Astrocyte (in vitro differentiated cells and primary cell): Measurements from ENCODE around the gene SLC35C1. TPM values are rescaled to one million over a fixed set of nuclear protein-coding genes. Genes with fewer than 3 reads are reported as not detected.
"Not testable (repeated sequence)": the region's sequence is repeated elsewhere in the genome, so short reads cannot be mapped to it uniquely, and the experiment has no call there.

ENCODE experiments used
- DNase-seq: peaks from one replicate; pipeline ENCODE4 v3.0.0-alpha.2; 2010; ENCODE audit warnings: low read depth
- FAIRE-seq: peaks from 2 replicates; lab custom pipeline; 2011; peaks lifted over from hg19 to GRCh38; lab: Jason Lieb, UNC
- H2AFZ ChIP-seq: 2 replicates; pipeline ENCODE4 v1.6.0; 2012; ENCODE audit warnings: low read depth, low read length, inconsistent platforms
- H3K27ac ChIP-seq: 2 replicates; pipeline ENCODE4 v1.5.1; 2011; ENCODE audit warnings: low read depth, low read length, inconsistent platforms
- H3K27me3 ChIP-seq: 2 replicates; pipeline ENCODE4 v1.6.0; 2011; ENCODE audit warnings: low read length, inconsistent platforms; ENCODE audit not compliant: insufficient read depth
- H3K36me3 ChIP-seq: 2 replicates; pipeline ENCODE4 v1.5.1; 2011; ENCODE audit warnings: low read length, inconsistent platforms; ENCODE audit not compliant: insufficient read depth
- H3K4me1 ChIP-seq: 2 replicates; pipeline ENCODE4 v1.5.1; 2011; ENCODE audit warnings: low read length, inconsistent platforms; ENCODE audit not compliant: insufficient read depth
- H3K4me2 ChIP-seq: 2 replicates; pipeline ENCODE4 v1.6.0; 2012; ENCODE audit warnings: low read length, inconsistent platforms
- H3K4me3 ChIP-seq: 2 replicates; pipeline ENCODE4 v1.5.1; 2011; ENCODE audit warnings: low read depth, mild to moderate bottlenecking, low read length, inconsistent platforms; ENCODE audit not compliant: insufficient read depth
- H3K79me2 ChIP-seq: 2 replicates; pipeline ENCODE4 v1.6.0; 2012; ENCODE audit warnings: mild to moderate bottlenecking, low read length, inconsistent platforms; ENCODE audit not compliant: insufficient read depth
- H3K9ac ChIP-seq: 2 replicates; pipeline ENCODE4 v1.6.0; 2012; ENCODE audit warnings: mild to moderate bottlenecking, low read length, inconsistent platforms
- H3K9me3 ChIP-seq: 2 replicates; pipeline ENCODE4 v1.5.1; 2012; ENCODE audit warnings: low read depth, mild to moderate bottlenecking, low read length, inconsistent platforms; ENCODE audit not compliant: insufficient read depth
- H4K20me1 ChIP-seq: 2 replicates; pipeline ENCODE4 v1.6.0; 2012; ENCODE audit warnings: low read length, inconsistent platforms; ENCODE audit not compliant: insufficient read depth
- H3K27ac Mint-ChIP-seq: one replicate; pipeline ENCODE4 v1.8.0; 2021; ENCODE audit warnings: mild to moderate bottlenecking, mixed read lengths; ENCODE audit not compliant: unreplicated experiment
- H3K27me3 Mint-ChIP-seq: one replicate; pipeline ENCODE4 v1.8.0; 2021; ENCODE audit warnings: low read depth, mixed read lengths; ENCODE audit not compliant: unreplicated experiment
- H3K36me3 Mint-ChIP-seq: one replicate; pipeline ENCODE4 v1.8.0; 2021; ENCODE audit warnings: low read depth, mixed read lengths; ENCODE audit not compliant: unreplicated experiment
- H3K4me1 Mint-ChIP-seq: one replicate; pipeline ENCODE4 v1.8.0; 2021; ENCODE audit warnings: low read depth, mixed read lengths; ENCODE audit not compliant: unreplicated experiment
- H3K4me3 Mint-ChIP-seq: one replicate; pipeline ENCODE4 v1.8.0; 2021; ENCODE audit warnings: mild to moderate bottlenecking, moderate library complexity, mixed read lengths; ENCODE audit not compliant: unreplicated experiment
- H3K9me3 Mint-ChIP-seq: one replicate; pipeline ENCODE4 v1.8.0; 2021; ENCODE audit warnings: mild to moderate bottlenecking, mixed read lengths; ENCODE audit not compliant: unreplicated experiment
- CTCF ChIP-seq: IDR thresholded peaks from 2 replicates; pipeline ENCODE4 v1.5.1; 2011; ENCODE audit warnings: low read depth, mild to moderate bottlenecking, inconsistent platforms, low read length, moderate library complexity; ENCODE audit not compliant: insufficient read depth
- EZH2 ChIP-seq: IDR thresholded peaks from 2 replicates; pipeline ENCODE4 v1.6.1; 2012; ENCODE audit warnings: mild to moderate bottlenecking, low read length, inconsistent platforms; ENCODE audit not compliant: insufficient read depth
- total RNA-seq: library from RNA; stranded (reverse); gene quantifications from 2 replicates; pipeline ENCODE4 v1.2.1, GENCODE V29; 2021

Gene SLC35C1
- total RNA-seq, 1 donor from 2014 or later = 23.4 TPM

DNA sequence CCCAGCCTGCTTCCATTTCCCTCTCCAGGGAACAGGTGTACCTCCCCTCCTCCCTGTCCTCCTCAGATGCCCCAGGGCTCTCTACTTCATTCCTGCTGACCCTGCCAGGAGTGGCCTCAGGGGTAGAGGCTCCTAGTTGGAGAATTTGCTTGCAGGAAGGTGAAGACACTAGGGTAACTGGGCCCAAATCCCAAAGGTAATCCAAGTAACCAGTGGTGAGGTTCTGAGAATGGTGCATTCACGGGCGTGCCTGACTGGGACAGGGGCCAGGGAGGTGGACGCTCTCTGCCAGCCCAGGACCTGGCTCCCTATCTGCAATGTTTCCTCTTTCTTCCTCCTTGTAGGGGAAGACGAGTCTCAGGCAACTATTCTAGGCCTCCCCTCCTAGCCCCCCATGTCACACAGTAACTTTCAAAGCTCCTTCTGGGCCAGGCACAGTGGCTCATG lies 2.9 kb downstream of the SLC35C1 start:
- Histone ChIP-seq H3K9ac (no peak overlapping the region), H3K79me2 (peaks cover 49% of the 10 kb centered on the region), H3K4me2 (peak overlapping the region; percentile 99), H4K20me1 (peaks cover 72% of the 10 kb centered on the region), H2AFZ (no peak overlapping the region), H3K36me3 (peaks cover 13% of the 10 kb centered on the region), H3K4me3 (no peak overlapping the region), H3K27me3 (no peaks in the 10 kb centered on the region), H3K27ac (no peak overlapping the region), H3K4me1 (peaks cover 32% of the 10 kb centered on the region), H3K9me3 (no peaks in the 10 kb centered on the region)
- H3K27me3 Mint-ChIP-seq = peaks cover 4% of the 10 kb centered on the region
- H3K4me1 Mint-ChIP-seq = peaks cover 25% of the 10 kb centered on the region
- TF ChIP-seq CTCF (no peak), EZH2 (no peak)
- FAIRE-seq = no peak
- no peaks in the 10 kb centered on the region for H3K9me3 Mint-ChIP-seq
- peak overlapping the region; percentile 90 for H3K4me3 Mint-ChIP-seq
- H3K27ac Mint-ChIP-seq = no peak overlapping the region
- DNase-seq = no peak
- H3K36me3 Mint-ChIP-seq = peaks cover 13% of the 10 kb centered on the region

GRCh38 chr11:45808427-45808826 lies 3.5 kb downstream of the SLC35C1 start:
- not testable (repeated sequence) for H3K4me3 ChIP-seq, FAIRE-seq, H3K27ac ChIP-seq, H3K27me3 ChIP-seq, H3K9ac ChIP-seq, DNase-seq, H3K9me3 Mint-ChIP-seq, H3K27me3 Mint-ChIP-seq, H3K9me3 ChIP-seq, H2AFZ ChIP-seq
- peak overlapping the region; percentile 36 for H3K4me2 ChIP-seq
- H3K27ac Mint-ChIP-seq = peak overlapping the region; percentile 2
- H3K36me3 ChIP-seq = peaks cover 13% of the 10 kb centered on the region
- H3K36me3 Mint-ChIP-seq = peaks cover 13% of the 10 kb centered on the region
- peaks cover 74% of the 10 kb centered on the region for H4K20me1 ChIP-seq
- peaks cover 25% of the 10 kb centered on the region for H3K4me1 Mint-ChIP-seq
- peaks cover 49% of the 10 kb centered on the region for H3K79me2 ChIP-seq
- H3K4me1 ChIP-seq = peaks cover 32% of the 10 kb centered on the region
- H3K4me3 Mint-ChIP-seq = peak overlapping the region; percentile 65

DNA sequence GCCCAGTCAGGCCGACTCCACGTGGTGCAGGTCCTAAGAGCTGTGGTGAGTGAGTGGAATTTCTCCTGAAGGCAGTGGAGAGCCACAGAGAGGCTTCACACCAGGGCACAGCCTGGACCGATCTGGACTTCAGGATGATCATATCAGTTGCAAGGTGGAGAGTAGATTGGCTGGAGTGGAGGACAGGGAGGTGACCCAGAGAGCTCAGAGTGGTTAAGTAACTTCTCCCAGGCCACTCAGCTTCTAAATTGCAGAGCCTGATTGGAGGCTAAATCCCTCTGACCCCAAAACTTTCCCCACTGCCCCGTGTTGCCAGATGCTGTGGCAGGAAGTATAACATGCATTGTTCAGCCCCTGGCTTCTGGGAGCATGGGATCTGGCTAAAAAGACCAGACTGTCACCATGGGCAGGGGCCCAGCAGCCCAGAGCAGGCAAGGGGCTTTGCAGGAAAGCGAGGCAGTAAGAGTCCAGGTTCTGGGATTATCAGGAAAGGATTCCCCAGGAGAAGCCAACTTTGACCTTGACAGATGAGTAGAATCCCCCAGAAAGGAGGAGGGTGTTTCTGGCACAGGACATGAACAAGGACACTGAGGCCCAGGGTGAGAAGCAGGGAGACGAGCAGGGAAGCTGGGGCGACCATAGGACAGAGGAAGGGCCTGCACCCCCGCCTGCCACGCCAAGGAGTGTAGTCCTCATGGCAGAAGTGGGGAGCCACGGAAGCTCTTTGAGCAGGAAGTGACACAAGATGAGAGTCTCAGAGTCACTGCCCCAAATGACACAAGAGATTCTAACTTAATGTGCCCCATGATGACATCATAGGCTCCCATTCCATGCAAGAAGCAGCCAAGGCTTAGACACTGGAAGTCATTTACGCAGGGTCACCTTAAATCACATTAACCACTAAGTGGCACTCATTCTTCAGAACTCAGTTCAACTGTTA lies 4.8 kb downstream of the SLC35C1 start:
- peaks cover 74% of the 10 kb centered on the region for H4K20me1 ChIP-seq
- no peak overlapping the region for H3K4me3 Mint-ChIP-seq
- no peak overlapping the region for H3K4me3 ChIP-seq
- no peaks in the 10 kb centered on the region for H3K9me3 Mint-ChIP-seq
- peak overlapping the region; percentile 23 for H3K4me2 ChIP-seq
- peaks cover 49% of the 10 kb centered on the region for H3K79me2 ChIP-seq
- FAIRE-seq (no peak), DNase-seq (no peak)
- no peaks in the 10 kb centered on the region for H3K27me3 ChIP-seq
- H3K27me3 Mint-ChIP-seq = no peaks in the 10 kb centered on the region
- H3K4me1 ChIP-seq = peaks cover 32% of the 10 kb centered on the region
- no peak overlapping the region for H3K27ac ChIP-seq
- H3K36me3 ChIP-seq = peaks cover 13% of the 10 kb centered on the region
- no peak overlapping the region for H3K27ac Mint-ChIP-seq
- peaks cover 13% of the 10 kb centered on the region for H3K36me3 Mint-ChIP-seq
- H3K4me1 Mint-ChIP-seq = peaks cover 25% of the 10 kb centered on the region
- H3K9me3 ChIP-seq = no peaks in the 10 kb centered on the region
- TF ChIP-seq CTCF = no peak
- TF ChIP-seq EZH2 = no peak
- no peak overlapping the region for H3K9ac ChIP-seq
- H2AFZ ChIP-seq = no peak overlapping the region
